Esophagus (tissue), 2 donors: ENCODE data around the gene CYP2W1. TPM values are rescaled to one million over a fixed set of nuclear protein-coding genes. Genes with fewer than 3 reads are reported as not detected.
A peak's percentile ranks its signal among the peaks of the same experiment; 100 is the strongest.
"Not testable (repeated sequence)": the region's sequence is repeated elsewhere in the genome, so short reads cannot be mapped to it uniquely, and the experiment has no call there.

ENCODE experiments used
- H3K27ac ChIP-seq, 2 donors: one replicate each; pipeline ENCODE4 v1.5.1; 2013; ENCODE audit warnings: low read depth in 2 of 2, mild to moderate bottlenecking in 2 of 2, inconsistent platforms in 1 of 2, low read length in 1 of 2, moderate library complexity in 1 of 2
- H3K27me3 ChIP-seq, 2 donors: one replicate each; pipeline ENCODE4 v1.6.1; 2013; ENCODE audit warnings: low read length in 2 of 2, control low read depth in 1 of 2, mild to moderate bottlenecking in 1 of 2; ENCODE audit not compliant: insufficient read depth in 2 of 2, control insufficient read depth in 1 of 2
- H3K36me3 ChIP-seq, 2 donors: one replicate each; pipeline ENCODE4 v1.6.1; 2013; ENCODE audit warnings: low read length in 1 of 2; ENCODE audit not compliant: control insufficient read depth in 2 of 2, insufficient read depth in 2 of 2
- H3K4me1 ChIP-seq, 2 donors: one replicate each; pipeline ENCODE4 v1.6.1; 2013; ENCODE audit warnings: low read length in 1 of 2; ENCODE audit not compliant: control insufficient read depth in 2 of 2, insufficient read depth in 2 of 2
- H3K4me3 ChIP-seq, 2 donors: one replicate each; pipeline ENCODE4 v1.5.1; 2013; ENCODE audit warnings: low read length in 2 of 2, mild to moderate bottlenecking in 2 of 2, low read depth in 1 of 2, moderate library complexity in 1 of 2
- H3K9me3 ChIP-seq, 2 donors: one replicate each; pipeline ENCODE4 v1.6.1; 2013; ENCODE audit warnings: mild to moderate bottlenecking in 2 of 2, low read depth in 1 of 2, low read length in 1 of 2, moderate library complexity in 1 of 2; ENCODE audit not compliant: control insufficient read depth in 2 of 2, insufficient read depth in 1 of 2
- WGBS, 2 donors: extraction: QIAGEN DNeasy Blood & Tissue Kit; methylation state at CpG; one replicate each; pipeline ENCODE4 v1.1.7; 2013; 5-methylcytosine and 5-hydroxymethylcytosine counted together
- polyA plus RNA-seq, 2 donors: library from polyadenylated mRNA; stranded (reverse); fragments of 200-250 nt; gene quantifications; one replicate each; pipeline ENCODE4 v1.2.3, GENCODE V29; 2013
- donor health status: healthy with polysubstance abuse.
- donor health status: Bipolar disorder and iron deficiency.

CYP2W1 gene
- polyA plus RNA-seq, 2 donors: 0.48 to 1.5 TPM

DNA sequence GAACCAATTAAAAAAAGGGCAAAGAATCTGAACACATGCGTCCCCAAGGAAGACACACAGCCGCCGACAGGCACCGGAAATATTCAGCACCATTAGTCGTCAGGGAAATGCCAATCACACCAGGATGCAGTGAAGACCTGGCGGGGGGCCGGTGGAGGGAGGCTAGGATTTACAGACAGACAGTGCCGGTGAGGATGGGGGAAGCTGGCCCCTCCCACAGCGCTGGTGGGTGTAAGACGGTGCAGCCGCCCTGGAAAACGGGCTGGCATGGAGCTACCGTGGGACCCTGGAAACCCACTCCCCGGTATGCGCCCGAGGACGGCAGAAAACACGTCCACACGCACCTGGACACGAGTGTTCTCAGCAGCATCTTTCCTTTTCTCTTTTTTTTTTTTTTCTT is 23.7 kb upstream of the CYP2W1 start:
- WGBS, 2 donors: 75 to 76% methylated on average over 20 of the region's 20 CpGs
- H3K27ac ChIP-seq: no peak overlapping the region
- no peak overlapping the region for H3K4me3 ChIP-seq
- H3K4me1 ChIP-seq: peaks cover 0 to 4% of the 10 kb centered on the region in 2 donors
- H3K27me3 ChIP-seq: peaks cover 0 to 2% of the 10 kb centered on the region in 2 donors
- H3K36me3 ChIP-seq: no peaks in the 10 kb centered on the region
- peaks cover 0 to 3% of the 10 kb centered on the region in 2 donors for H3K9me3 ChIP-seq

DNA sequence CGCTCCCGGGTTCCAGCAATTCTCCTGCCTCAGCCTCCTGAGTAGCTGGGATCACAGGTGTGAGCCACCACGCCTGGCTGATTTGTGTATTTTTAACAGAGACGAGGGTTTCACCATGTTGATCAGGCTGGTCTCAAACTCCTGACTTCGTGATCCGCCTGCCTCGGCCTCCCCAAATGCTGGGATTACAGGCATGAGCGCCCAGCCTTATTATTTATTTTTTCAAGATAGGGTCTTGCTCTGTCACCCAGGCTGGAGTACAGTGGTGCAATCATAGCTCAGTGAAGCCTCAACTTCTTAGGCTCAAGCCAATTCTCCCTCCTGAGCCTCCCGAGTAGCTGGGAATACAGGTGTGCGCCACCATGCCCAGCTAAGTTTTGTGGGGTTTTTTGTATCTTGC is 23.2 kb upstream of the CYP2W1 start:
- not testable (repeated sequence) for H3K4me3 ChIP-seq, H3K27me3 ChIP-seq, H3K4me1 ChIP-seq, H3K36me3 ChIP-seq, H3K27ac ChIP-seq, H3K9me3 ChIP-seq
- 91% methylated on average over 10 of the region's 10 CpGs for WGBS, 2 donors

DNA sequence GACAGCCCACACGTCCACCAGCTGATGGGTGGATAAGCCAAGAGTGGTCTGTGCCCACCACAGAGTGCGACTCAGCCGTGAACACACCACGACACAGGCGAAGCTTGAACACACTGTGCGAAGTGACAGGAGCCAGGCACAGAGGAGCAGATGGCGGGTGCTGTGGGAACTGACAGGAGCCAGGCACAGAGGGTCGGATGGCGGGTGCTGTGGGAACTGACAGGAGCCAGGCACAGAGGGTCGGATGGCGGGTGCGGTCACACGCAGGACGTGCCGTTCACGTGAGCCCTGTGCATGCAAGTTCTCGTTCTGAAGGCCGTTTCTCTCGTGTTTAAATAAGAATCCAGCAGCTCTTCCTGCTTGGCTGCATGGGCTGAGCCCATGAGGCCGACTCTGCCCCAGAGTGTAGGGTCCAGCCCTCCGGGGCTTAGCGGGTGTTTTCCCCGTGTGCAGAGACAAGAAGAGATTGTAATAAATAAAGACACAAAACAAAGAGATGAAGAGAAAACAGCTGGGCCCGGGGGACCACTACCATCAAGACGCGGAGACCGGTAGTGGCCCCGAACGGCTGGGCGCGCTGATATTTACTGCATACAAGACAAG is 22.6 kb upstream of the CYP2W1 start:
- H3K27ac ChIP-seq: no peak overlapping the region
- 69 to 71% methylated on average over 31 of the region's 31 CpGs for WGBS, 2 donors
- H3K27me3 ChIP-seq: no peaks in the 10 kb centered on the region

DNA sequence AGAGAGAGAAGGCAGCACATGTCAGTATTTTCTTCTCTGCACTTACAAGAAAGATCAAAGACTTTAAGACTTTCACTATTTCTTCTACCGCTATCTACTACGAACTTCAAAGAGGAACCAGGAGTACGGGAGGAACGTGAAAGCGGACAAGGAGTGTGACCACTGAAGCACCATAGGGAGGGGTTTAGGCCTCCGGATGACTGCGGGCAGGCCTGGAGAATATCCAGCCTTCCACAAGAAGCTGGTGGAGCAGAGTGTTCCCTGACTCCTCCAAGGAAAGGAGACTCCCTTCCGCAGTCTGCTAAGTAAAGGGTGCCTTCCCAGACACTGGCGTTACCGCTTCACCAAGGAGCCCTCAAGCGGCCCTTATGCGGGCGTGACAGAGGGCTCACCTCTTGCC is 22.0 kb upstream of the CYP2W1 start:
- not testable (repeated sequence) for H3K4me1 ChIP-seq, H3K9me3 ChIP-seq, H3K4me3 ChIP-seq, H3K36me3 ChIP-seq, H3K27ac ChIP-seq, H3K27me3 ChIP-seq
- 67 to 71% methylated on average over 13 of the region's 13 CpGs for WGBS, 2 donors

More for the DNA sequence above, 22.6 kb upstream of the CYP2W1 start:
- Histone ChIP-seq H3K4me3 (no peak overlapping the region), H3K4me1 (peaks cover 0 to 9% of the 10 kb centered on the region in 2 donors), H3K9me3 (peaks cover 0 to 3% of the 10 kb centered on the region in 2 donors), H3K36me3 (no peaks in the 10 kb centered on the region)

DNA sequence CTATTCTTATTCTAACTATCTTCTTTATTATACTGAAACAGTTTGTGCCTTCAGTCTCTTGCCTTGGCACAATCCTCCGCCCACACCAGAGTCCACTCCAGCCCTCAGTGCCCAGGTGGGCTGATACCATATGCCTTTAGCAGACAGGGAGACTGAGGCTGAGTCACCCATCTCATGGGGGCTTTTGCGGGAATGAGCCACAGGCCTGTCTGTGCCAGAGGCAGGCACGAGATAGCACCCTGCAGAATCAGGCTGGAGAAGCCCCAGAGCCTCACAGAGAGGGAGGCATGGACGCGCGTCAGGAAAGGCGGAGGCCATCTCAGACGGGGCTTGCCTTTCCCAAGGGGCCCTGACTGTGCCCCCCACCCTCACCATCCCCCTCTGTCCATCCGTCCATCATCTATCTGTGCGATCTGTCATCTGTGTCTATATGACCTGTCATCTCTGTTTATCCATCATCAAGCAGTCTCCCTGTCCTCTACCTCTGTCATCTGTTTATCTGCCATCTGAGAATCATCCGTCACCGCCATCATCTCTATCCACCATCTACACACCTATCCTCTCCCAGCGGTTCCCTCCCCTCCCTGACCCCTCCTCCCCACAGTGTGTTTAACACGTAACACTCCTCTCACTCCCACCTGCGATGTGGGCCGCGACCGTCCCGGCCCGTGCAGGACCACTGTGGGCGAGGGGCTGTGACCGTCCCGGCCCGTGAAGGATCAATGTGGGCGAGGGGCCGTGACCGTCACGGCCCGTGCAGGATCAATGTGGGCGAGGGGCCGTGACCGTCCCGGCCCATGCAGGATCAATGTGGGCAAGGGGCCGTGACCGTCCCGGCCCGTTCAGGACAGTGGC is 21.2 kb upstream of the CYP2W1 start:
- Histone ChIP-seq H3K4me3 (no peak overlapping the region), H3K27ac (no peak overlapping the region), H3K9me3 (peaks cover 0 to 3% of the 10 kb centered on the region in 2 donors), H3K4me1 (peaks cover 0 to 6% of the 10 kb centered on the region in 2 donors), H3K27me3 (no peaks in the 10 kb centered on the region), H3K36me3 (no peaks in the 10 kb centered on the region)
- 89 to 91% methylated on average over 37 of the region's 37 CpGs for WGBS, 2 donors

DNA sequence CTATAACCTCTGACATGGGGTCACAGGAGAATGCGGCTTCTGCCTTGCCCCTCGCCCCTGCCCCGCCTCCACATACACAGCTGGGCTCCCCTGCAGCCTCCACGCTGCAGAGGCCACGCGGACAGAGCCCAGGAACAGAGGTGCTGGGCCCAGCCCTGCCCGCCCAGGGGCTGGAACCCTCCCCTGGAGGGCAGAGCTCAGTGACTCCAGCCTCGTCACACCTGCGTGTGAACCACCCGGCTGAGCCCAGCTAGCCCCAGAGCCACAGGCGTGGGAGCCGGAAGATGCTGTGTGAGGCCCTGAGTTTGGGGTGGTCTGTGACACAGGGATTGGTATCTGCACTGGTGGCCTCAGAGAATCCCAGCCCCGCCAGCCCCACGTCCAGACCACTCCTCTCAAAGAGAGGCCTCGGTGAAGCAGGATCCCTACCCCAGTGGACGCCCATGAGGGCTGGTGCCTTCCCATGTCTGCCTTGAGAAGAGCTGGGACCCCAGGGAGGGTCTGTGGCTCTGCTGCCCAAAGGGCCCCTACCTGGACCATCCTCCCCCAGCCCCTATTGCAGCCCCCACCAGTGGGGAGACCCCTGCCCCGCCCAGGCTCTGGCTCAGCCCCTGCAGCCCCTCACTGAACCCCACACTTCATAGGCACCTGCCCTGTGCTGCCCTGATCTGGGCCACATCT is 20.4 kb upstream of the CYP2W1 start:
- peaks cover 0 to 6% of the 10 kb centered on the region in 2 donors for H3K4me1 ChIP-seq
- peaks cover 0 to 3% of the 10 kb centered on the region in 2 donors for H3K9me3 ChIP-seq
- H3K27me3 ChIP-seq: no peaks in the 10 kb centered on the region
- H3K4me3 ChIP-seq: no peak overlapping the region
- no peak overlapping the region for H3K27ac ChIP-seq
- peaks cover 0 to 2% of the 10 kb centered on the region in 2 donors for H3K36me3 ChIP-seq
- WGBS, 2 donors: 84 to 90% methylated on average over 17 of the region's 17 CpGs

DNA sequence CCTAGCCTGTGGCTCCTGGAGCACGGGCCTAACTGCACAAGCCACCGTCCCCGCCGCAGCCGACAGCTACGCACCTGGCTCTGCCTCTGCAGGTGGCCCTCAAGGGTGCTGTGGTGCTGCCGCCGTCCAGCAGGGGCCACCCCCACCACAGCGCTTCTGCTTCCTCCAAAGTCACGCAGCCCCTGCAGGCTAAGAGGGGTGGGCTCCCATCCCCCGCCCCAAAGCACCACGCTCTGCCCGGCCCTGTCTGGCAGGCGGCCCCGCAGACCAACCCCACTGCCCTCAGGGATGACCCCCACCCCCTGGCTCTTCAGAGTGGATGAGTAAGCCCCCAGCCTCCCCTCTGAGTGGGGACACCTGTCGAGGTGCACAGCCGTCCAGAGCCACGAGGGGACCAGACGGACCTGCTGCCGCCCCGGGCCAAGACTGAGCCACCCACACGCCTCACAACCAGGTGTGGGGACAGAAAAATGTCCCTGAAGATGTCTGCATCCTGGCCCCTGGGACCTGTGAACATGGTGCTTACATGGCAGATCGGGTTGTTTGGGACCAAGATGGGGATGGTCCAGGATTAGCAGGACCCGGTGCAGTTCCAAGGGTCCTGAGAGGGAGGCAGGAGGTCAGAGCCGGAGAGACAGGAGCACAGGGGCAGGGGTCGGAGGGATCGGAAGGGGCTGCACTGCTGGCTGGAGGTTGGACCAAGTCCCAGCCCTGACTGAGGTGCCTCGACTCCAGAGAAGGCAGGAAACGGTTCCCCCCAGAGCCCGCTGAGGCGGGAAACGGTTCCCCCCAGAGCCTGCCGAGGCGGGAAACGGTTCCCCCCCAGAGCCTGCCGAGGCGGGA is 19.5 kb upstream of the CYP2W1 start:
- Histone ChIP-seq H3K27me3 (no peaks in the 10 kb centered on the region), H3K36me3 (peaks cover 5 to 11% of the 10 kb centered on the region in 2 donors), H3K27ac (no peak overlapping the region), H3K4me3 (no peak overlapping the region), H3K9me3 (peaks cover 0 to 3% of the 10 kb centered on the region in 2 donors), H3K4me1 (peaks cover 0 to 6% of the 10 kb centered on the region in 2 donors)
- WGBS, 2 donors: 29 to 34% methylated on average over 34 to 37 of the region's 37 CpGs

DNA sequence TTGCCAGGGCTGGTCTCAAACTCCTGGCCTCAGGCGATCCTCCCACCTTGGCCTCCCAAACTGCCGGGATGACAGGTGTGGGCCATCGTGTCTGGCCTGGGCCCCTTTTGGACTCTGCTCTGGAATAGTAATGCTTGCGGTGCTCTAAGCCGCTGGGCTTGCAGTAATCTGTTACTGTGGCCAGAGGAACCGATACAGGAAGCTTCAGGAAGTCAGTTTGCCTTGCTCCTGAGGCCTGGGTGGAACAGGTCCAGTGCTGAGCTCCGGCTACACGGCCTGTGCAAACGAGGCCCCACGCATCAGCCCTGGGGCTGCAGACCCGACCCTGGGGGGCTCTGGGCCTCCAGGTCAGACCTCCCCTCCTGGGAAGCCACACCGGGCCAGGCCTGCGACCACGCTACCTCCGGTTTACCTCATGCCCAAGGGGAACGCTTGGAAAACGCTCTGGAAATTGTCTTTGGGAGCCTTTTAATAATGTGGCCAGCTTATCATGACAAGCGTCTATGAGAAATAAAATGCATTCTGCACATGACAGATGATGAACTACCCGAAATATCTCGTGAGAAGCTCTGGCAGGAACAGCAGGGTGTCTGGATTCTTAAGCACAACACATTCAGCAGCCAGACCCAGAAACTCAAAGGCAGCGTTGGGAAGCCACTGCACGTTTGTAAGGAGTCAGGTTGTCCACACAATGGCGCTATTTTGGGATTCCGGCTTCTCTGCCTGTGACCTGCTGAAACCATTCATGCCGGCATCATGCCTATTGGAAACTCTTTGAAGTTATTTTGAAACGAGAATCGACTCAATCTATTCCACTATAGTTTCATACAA is 18.4 kb upstream of the CYP2W1 start:
- Histone ChIP-seq H3K27ac (peak overlapping the region; percentile 40 to 50), H3K9me3 (peaks cover 0 to 3% of the 10 kb centered on the region in 2 donors), H3K4me1 (peaks cover 0 to 6% of the 10 kb centered on the region in 2 donors), H3K36me3 (peaks cover 6 to 16% of the 10 kb centered on the region in 2 donors), H3K27me3 (no peaks in the 10 kb centered on the region), H3K4me3 (no peak overlapping the region)
- WGBS, 2 donors: 38 to 42% methylated on average over 27 of the region's 27 CpGs
